ENCODE data around the gene TMEM217. TPM values are rescaled to one million over a fixed set of nuclear protein-coding genes. Genes with fewer than 3 reads are reported as not detected.

TMEM217 gene
- total and polyA plus RNA-seq, 2 of the 8 experiments (the other 6 are each of a cell fraction or from before 2014, with no cell fraction given) = 0.60 to 1.1 TPM

DNA sequence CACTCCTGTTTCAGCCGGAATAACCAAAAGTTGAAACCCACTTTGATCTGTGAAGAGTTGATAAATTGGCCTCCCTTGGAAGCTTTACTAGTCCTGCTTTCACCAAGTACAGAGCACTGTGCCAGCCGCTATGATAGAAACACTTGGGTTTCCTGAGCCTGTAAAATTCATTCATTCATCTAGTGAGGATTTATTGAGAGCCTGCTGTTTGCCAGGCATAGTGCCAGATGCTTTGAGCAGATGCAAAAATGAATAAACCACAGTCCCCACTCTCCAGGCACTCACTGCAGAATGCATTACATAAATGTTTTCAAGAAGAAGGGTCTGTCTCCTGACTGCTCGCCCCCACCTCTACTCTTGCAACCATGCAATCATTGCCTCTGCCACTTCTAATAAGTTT, 25.3 kb upstream of the TMEM217 start (continued):
- TF ChIP-seq ASH2L (IDR thresholded peaks at IDR 0.05; ENCODE audit: low read length) (no peak), POLR2AphosphoS5 (IDR thresholded peaks at IDR 0.05; ENCODE audit: low read depth, low read length) (no peak), KDM1A (IDR thresholded peaks at IDR 0.05; ENCODE audit: borderline replicate concordance, low read length) (no peak), SAP30 (IDR thresholded peaks at IDR 0.05; ENCODE audit: insufficient read depth, insufficient replicate concordance, low read length) (no peak), KDM4A (IDR thresholded peaks at IDR 0.05; ENCODE audit: low read depth, low read length, severe bottlenecking) (no peak), JUN (IDR thresholded peaks at IDR 0.05; ENCODE audit: low read depth, low read length) (no peak)
